Activated CD4-positive, alpha-beta T cell treated with anti-CD3 and anti-CD28 coated beads, Interleukin-2, amount 10 ng/mL, durations not matched to agents 24 days and 14 days (primary cell): ENCODE results near the gene SH3YL1. TPM values are rescaled to one million over a fixed set of nuclear protein-coding genes. Genes with fewer than 3 reads are reported as not detected.

Experiments used
- DNase-seq: peaks from one replicate; pipeline ENCODE4 v3.0.0; 2022
- H3K27ac Mint-ChIP-seq: one replicate; pipeline ENCODE4 v1.8.0; 2022; ENCODE audit warnings: mild to moderate bottlenecking, mixed read lengths
- H3K27me3 Mint-ChIP-seq: one replicate; pipeline ENCODE4 v1.8.0; 2022; ENCODE audit warnings: mixed read lengths
- H3K36me3 Mint-ChIP-seq: one replicate; pipeline ENCODE4 v1.8.0; 2022; ENCODE audit warnings: low read depth, mild to moderate bottlenecking, mixed read lengths
- H3K4me1 Mint-ChIP-seq: one replicate; pipeline ENCODE4 v1.8.0; 2021; ENCODE audit warnings: mixed read lengths
- H3K4me3 Mint-ChIP-seq: one replicate; pipeline ENCODE4 v1.8.0; 2022; ENCODE audit warnings: mild to moderate bottlenecking, moderate library complexity, mixed read lengths
- H3K9me3 Mint-ChIP-seq: one replicate; pipeline ENCODE4 v1.8.0; 2021; ENCODE audit warnings: mixed read lengths
- intact Hi-C: fragments of 100-400 bp; cut with micrococcal nuclease; formaldehyde crosslinking; loops from one replicate; pipeline ENCODE4 v1.15.1; 2023
- total RNA-seq: library from RNA; stranded (reverse); gene quantifications from 2 replicates; pipeline ENCODE4 v1.2.3, GENCODE V29; 2022

The SH3YL1 gene
- total RNA-seq, 1 donor from 2014 or later: 17.4 TPM

GRCh38 chr2:287471-287885 is 23.6 kb upstream of the SH3YL1 start:
- Mint-ChIP-seq H3K27ac (no peak overlapping the region), H3K9me3 (no peaks in the 10 kb centered on the region), H3K27me3 (peaks cover 47% of the 10 kb centered on the region), H3K4me3 (no peak overlapping the region), H3K36me3 (peaks cover 5% of the 10 kb centered on the region), H3K4me1 (peaks cover 4% of the 10 kb centered on the region)
- intact Hi-C loops: no loop called here
- DNase-seq: peak; percentile 62

- DNase-seq: peak; percentile 53
- H3K27me3 Mint-ChIP-seq: peaks cover 42% of the 10 kb centered on the region
Observed at GRCh38 chr2:286774-287392, 23.1 kb upstream of the SH3YL1 start.

GRCh38 chr2:286035-286434 is 22.2 kb upstream of the SH3YL1 start:
- intact Hi-C loops: no loop called here
- Mint-ChIP-seq H3K27me3 (peaks cover 38% of the 10 kb centered on the region), H3K9me3 (no peaks in the 10 kb centered on the region), H3K4me3 (no peak overlapping the region), H3K27ac (no peak overlapping the region), H3K36me3 (peaks cover 17% of the 10 kb centered on the region), H3K4me1 (peaks cover 4% of the 10 kb centered on the region)
- peak; percentile 41 for DNase-seq

More at GRCh38 chr2:286774-287392, 23.1 kb upstream of the SH3YL1 start:
- no peaks in the 10 kb centered on the region for H3K9me3 Mint-ChIP-seq
- no peak overlapping the region for H3K4me3 Mint-ChIP-seq
- peaks cover 4% of the 10 kb centered on the region for H3K4me1 Mint-ChIP-seq
- no peak overlapping the region for H3K27ac Mint-ChIP-seq
- H3K36me3 Mint-ChIP-seq: peaks cover 10% of the 10 kb centered on the region
- intact Hi-C loops: no loop called here

- DNase-seq: no peak
- intact Hi-C loops: no loop called here
- H3K27me3 Mint-ChIP-seq: peaks cover 33% of the 10 kb centered on the region
- no peak overlapping the region for H3K27ac Mint-ChIP-seq
- no peak overlapping the region for H3K4me3 Mint-ChIP-seq
- H3K4me1 Mint-ChIP-seq: peaks cover 4% of the 10 kb centered on the region
- H3K9me3 Mint-ChIP-seq: no peaks in the 10 kb centered on the region
- peaks cover 18% of the 10 kb centered on the region for H3K36me3 Mint-ChIP-seq
Observed at GRCh38 chr2:285531-285930, 21.7 kb upstream of the SH3YL1 start.

GRCh38 chr2:284896-285492 is 21.2 kb upstream of the SH3YL1 start:
- intact Hi-C loops: no loop called here
- H3K36me3 Mint-ChIP-seq: peaks cover 22% of the 10 kb centered on the region
- no peak overlapping the region for H3K4me3 Mint-ChIP-seq

GRCh38 chr2:283996-284794 is 20.4 kb upstream of the SH3YL1 start:
- no peak for DNase-seq
- peaks cover 23% of the 10 kb centered on the region for H3K27me3 Mint-ChIP-seq
- H3K36me3 Mint-ChIP-seq: peaks cover 28% of the 10 kb centered on the region
- no peak overlapping the region for H3K4me3 Mint-ChIP-seq
- intact Hi-C loops: no loop called here
- H3K27ac Mint-ChIP-seq: no peak overlapping the region
- H3K4me1 Mint-ChIP-seq: no peaks in the 10 kb centered on the region
- no peaks in the 10 kb centered on the region for H3K9me3 Mint-ChIP-seq

More at GRCh38 chr2:284896-285492, 21.2 kb upstream of the SH3YL1 start:
- Mint-ChIP-seq H3K9me3 (no peaks in the 10 kb centered on the region), H3K27ac (no peak overlapping the region), H3K27me3 (peaks cover 29% of the 10 kb centered on the region), H3K4me1 (peaks cover 2% of the 10 kb centered on the region)
- peak; percentile 41 for DNase-seq

GRCh38 chr2:282371-283263 is 18.8 kb upstream of the SH3YL1 start:
- peaks cover 36% of the 10 kb centered on the region for H3K36me3 Mint-ChIP-seq
- no peak overlapping the region for H3K4me3 Mint-ChIP-seq
- no peak overlapping the region for H3K27ac Mint-ChIP-seq
- intact Hi-C loops: no loop called here
- no peaks in the 10 kb centered on the region for H3K4me1 Mint-ChIP-seq
- no peaks in the 10 kb centered on the region for H3K9me3 Mint-ChIP-seq
- DNase-seq: peak; percentile 44
- H3K27me3 Mint-ChIP-seq: peaks cover 21% of the 10 kb centered on the region

- H3K4me3 Mint-ChIP-seq: no peak overlapping the region
- no peaks in the 10 kb centered on the region for H3K9me3 Mint-ChIP-seq
- peak; percentile 32 for DNase-seq
- intact Hi-C loops: no loop called here
- H3K36me3 Mint-ChIP-seq: peaks cover 47% of the 10 kb centered on the region
- H3K27ac Mint-ChIP-seq: no peak overlapping the region
- no peaks in the 10 kb centered on the region for H3K4me1 Mint-ChIP-seq
- H3K27me3 Mint-ChIP-seq: peaks cover 14% of the 10 kb centered on the region
Observed at GRCh38 chr2:281381-281780, 17.5 kb upstream of the SH3YL1 start.

- Mint-ChIP-seq H3K27me3 (peaks cover 7% of the 10 kb centered on the region), H3K4me1 (no peaks in the 10 kb centered on the region), H3K4me3 (no peak overlapping the region), H3K27ac (no peak overlapping the region), H3K9me3 (no peaks in the 10 kb centered on the region), H3K36me3 (peaks cover 53% of the 10 kb centered on the region)
- peak; percentile 48 for DNase-seq
- intact Hi-C loops: no loop called here
Observed at GRCh38 chr2:280650-281110, 16.8 kb upstream of the SH3YL1 start.

GRCh38 chr2:279956-280649 is 16.3 kb upstream of the SH3YL1 start:
- no peak overlapping the region for H3K4me3 Mint-ChIP-seq
- DNase-seq: no peak
- H3K4me1 Mint-ChIP-seq: no peaks in the 10 kb centered on the region
- intact Hi-C loops: no loop called here
- peaks cover 3% of the 10 kb centered on the region for H3K27me3 Mint-ChIP-seq
- H3K36me3 Mint-ChIP-seq: peaks cover 57% of the 10 kb centered on the region
- no peak overlapping the region for H3K27ac Mint-ChIP-seq
- no peaks in the 10 kb centered on the region for H3K9me3 Mint-ChIP-seq

- Mint-ChIP-seq H3K36me3 (peaks cover 59% of the 10 kb centered on the region), H3K9me3 (no peaks in the 10 kb centered on the region), H3K27ac (no peak overlapping the region), H3K4me3 (no peak overlapping the region), H3K4me1 (no peaks in the 10 kb centered on the region), H3K27me3 (no peaks in the 10 kb centered on the region)
- intact Hi-C loops: no loop called here
- no peak for DNase-seq
Observed at GRCh38 chr2:279366-279765, 15.5 kb upstream of the SH3YL1 start.

GRCh38 chr2:278927-279320 is 15.1 kb upstream of the SH3YL1 start:
- Mint-ChIP-seq H3K9me3 (no peaks in the 10 kb centered on the region), H3K27ac (no peak overlapping the region), H3K4me1 (no peaks in the 10 kb centered on the region), H3K4me3 (no peak overlapping the region), H3K27me3 (no peaks in the 10 kb centered on the region), H3K36me3 (peaks cover 59% of the 10 kb centered on the region)
- DNase-seq: no peak
- intact Hi-C loops: no loop called here

GRCh38 chr2:278312-278926 is 14.6 kb upstream of the SH3YL1 start:
- no peak for DNase-seq
- H3K27ac Mint-ChIP-seq: no peak overlapping the region
- H3K4me3 Mint-ChIP-seq: no peak overlapping the region
- intact Hi-C loops: no loop called here
- H3K27me3 Mint-ChIP-seq: no peaks in the 10 kb centered on the region
- no peaks in the 10 kb centered on the region for H3K4me1 Mint-ChIP-seq
- no peaks in the 10 kb centered on the region for H3K9me3 Mint-ChIP-seq
- peaks cover 57% of the 10 kb centered on the region for H3K36me3 Mint-ChIP-seq
